ENCODE data around the gene CYBRD1.

The CYBRD1 gene

GRCh38 chr2:171547256-171547655, 25.0 kb downstream of the CYBRD1 start:
- in situ Hi-C loops (cut with MboI; ENCODE audit: low pct_unique_long_range_greater_than_20kb, low sequenced_read_pairs) = no loop called here
- peak; percentile 54 for DNase-seq

GRCh38 chr2:171547720-171548119, 25.4 kb downstream of the CYBRD1 start:
- no peak for DNase-seq
- in situ Hi-C loops (cut with MboI; ENCODE audit: low pct_unique_long_range_greater_than_20kb, low sequenced_read_pairs) = no loop called here

DNA sequence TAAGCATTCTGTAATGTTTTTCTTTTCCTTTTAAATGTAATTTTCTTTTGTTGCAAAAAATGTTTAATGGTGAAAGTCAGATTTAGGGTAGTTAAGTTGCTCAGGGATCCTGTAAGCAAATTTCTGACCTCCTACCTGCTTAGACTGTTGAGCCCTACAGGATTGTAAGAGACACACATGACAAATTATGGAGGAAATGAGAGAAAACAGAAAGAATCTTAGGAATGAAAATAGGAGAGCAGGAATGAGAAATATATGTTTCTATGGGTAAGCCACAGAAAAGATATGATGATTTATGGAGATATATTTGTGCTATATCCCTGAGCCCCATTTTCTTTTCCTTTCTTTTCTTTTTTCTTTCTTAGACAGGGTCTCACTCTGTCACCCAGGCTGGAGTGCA, 28.3 kb downstream of the CYBRD1 start:
- no peak for DNase-seq
- in situ Hi-C loops (cut with MboI; ENCODE audit: low pct_unique_long_range_greater_than_20kb, low sequenced_read_pairs) = no loop called here

GRCh38 chr2:171551836-171552235, 29.6 kb downstream of the CYBRD1 start:
- no peak for DNase-seq
- in situ Hi-C loops (cut with MboI; ENCODE audit: low pct_unique_long_range_greater_than_20kb, low sequenced_read_pairs) = no loop called here

DNA sequence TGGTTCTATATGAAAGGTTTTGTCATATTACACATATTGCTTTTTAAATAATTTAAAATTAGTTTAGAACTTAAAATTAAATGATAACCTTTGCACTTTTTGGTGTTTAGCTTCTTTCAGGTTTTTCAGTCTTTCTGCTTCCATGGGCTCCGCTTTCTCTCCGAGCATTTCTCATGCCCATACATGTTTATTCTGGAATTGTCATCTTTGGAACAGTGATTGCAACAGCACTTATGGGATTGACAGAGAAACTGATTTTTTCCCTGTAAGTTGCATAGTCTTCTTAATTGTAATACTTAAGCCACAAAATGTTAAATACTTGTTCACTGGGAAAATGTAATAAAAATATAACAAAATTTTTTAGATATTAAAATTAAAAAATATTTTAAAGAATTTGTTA, 31.0 kb downstream of the CYBRD1 start:
- no peak for DNase-seq
- in situ Hi-C loops (cut with MboI; ENCODE audit: low pct_unique_long_range_greater_than_20kb, low sequenced_read_pairs) = no loop called here

- DNase-seq = no peak
- in situ Hi-C loops (cut with MboI; ENCODE audit: low pct_unique_long_range_greater_than_20kb, low sequenced_read_pairs) = no loop called here
These were observed 31.6 kb downstream of the CYBRD1 start for GRCh38 chr2:171553858-171554257.

GRCh38 chr2:171554991-171555615, 32.8 kb downstream of the CYBRD1 start:
- no peak for DNase-seq
- in situ Hi-C loops (cut with MboI; ENCODE audit: low pct_unique_long_range_greater_than_20kb, low sequenced_read_pairs) = no loop called here

- in situ Hi-C loops (cut with MboI; ENCODE audit: low pct_unique_long_range_greater_than_20kb, low sequenced_read_pairs) = no loop called here
- no peak for DNase-seq
These were observed 35.1 kb downstream of the CYBRD1 start for GRCh38 chr2:171557363-171557762.

DNA sequence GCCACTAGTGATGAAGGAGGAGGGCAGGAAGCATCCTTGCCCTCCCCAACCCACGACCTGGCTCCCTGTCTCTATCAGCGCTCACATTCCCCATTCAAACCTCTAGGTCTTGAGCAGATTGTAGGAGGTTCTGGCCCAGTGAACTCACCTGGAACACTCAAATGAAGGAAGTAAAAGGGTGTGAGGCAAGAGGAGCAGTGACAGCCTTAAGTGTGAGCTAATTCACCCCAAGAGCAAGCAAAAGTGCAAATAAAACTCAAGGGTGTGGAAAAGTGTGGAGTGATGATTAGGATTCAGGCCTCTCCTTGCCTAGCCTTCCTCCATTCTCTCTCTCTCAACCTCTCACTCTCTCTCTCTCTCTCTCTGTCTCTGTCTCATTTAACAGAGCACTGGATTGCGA, 41.0 kb downstream of the CYBRD1 start:
- no peak for DNase-seq
- in situ Hi-C loops (cut with MboI; ENCODE audit: low pct_unique_long_range_greater_than_20kb, low sequenced_read_pairs) = no loop called here

GRCh38 chr2:171564463-171564862, 42.2 kb downstream of the CYBRD1 start:
- DNase-seq = no peak
- in situ Hi-C loops (cut with MboI; ENCODE audit: low pct_unique_long_range_greater_than_20kb, low sequenced_read_pairs) = no loop called here

- in situ Hi-C loops (cut with MboI; ENCODE audit: low pct_unique_long_range_greater_than_20kb, low sequenced_read_pairs) = no loop called here
- no peak for DNase-seq
These were observed 43.8 kb downstream of the CYBRD1 start for GRCh38 chr2:171566057-171566456.

- no peak for DNase-seq
These were observed 44.5 kb downstream of the CYBRD1 start for GRCh38 chr2:171566753-171567152.

GRCh38 chr2:171568089-171568488, 45.8 kb downstream of the CYBRD1 start:
- no peak for DNase-seq
- in situ Hi-C loops (cut with MboI; ENCODE audit: low pct_unique_long_range_greater_than_20kb, low sequenced_read_pairs) = no loop called here

More at GRCh38 chr2:171566753-171567152, 44.5 kb downstream of the CYBRD1 start:
- in situ Hi-C loops (cut with MboI; ENCODE audit: low pct_unique_long_range_greater_than_20kb, low sequenced_read_pairs) = no loop called here

- in situ Hi-C loops (cut with MboI; ENCODE audit: low pct_unique_long_range_greater_than_20kb, low sequenced_read_pairs) = no loop called here
These were observed 49.4 kb downstream of the CYBRD1 start for GRCh38 chr2:171571721-171572120.

GRCh38 chr2:171574149-171574795, 52.0 kb downstream of the CYBRD1 start:
- in situ Hi-C loops (cut with MboI; ENCODE audit: low pct_unique_long_range_greater_than_20kb, low sequenced_read_pairs) = no loop called here
- DNase-seq = peak; percentile 90

More at GRCh38 chr2:171571721-171572120, 49.4 kb downstream of the CYBRD1 start:
- DNase-seq = no peak

DNA sequence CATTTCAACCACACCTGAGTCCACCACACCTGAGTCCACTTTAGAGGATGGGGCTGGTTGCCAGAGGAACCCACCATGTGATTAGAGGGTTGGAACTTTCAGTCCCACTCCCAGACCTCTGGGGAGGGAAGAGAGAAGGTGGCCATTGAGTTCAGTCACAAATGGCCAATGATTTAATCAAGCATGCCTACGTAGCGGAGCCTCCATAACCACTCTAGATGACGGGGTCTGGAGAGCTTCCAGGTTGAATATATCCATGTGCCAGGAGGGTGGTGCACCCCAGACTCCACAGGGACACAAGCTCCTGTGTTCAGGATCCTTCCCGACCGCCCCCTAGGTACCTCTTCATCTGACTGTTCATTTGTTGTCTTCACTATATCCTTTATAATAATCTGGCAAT, 53.3 kb downstream of the CYBRD1 start:
- DNase-seq = no peak
- in situ Hi-C loops (cut with MboI; ENCODE audit: low pct_unique_long_range_greater_than_20kb, low sequenced_read_pairs) = loop anchor here (25.0 kb wide), 1 partner anchor 537 kb away; the partner anchor contains the start of gene DLX2

GRCh38 chr2:171578127-171578803, 56.0 kb downstream of the CYBRD1 start:
- in situ Hi-C loops (cut with MboI; ENCODE audit: low pct_unique_long_range_greater_than_20kb, low sequenced_read_pairs) = loop anchor here (25.0 kb wide), 1 partner anchor 534 kb away; the partner anchor contains the start of gene DLX2
- no peak for DNase-seq

DNA sequence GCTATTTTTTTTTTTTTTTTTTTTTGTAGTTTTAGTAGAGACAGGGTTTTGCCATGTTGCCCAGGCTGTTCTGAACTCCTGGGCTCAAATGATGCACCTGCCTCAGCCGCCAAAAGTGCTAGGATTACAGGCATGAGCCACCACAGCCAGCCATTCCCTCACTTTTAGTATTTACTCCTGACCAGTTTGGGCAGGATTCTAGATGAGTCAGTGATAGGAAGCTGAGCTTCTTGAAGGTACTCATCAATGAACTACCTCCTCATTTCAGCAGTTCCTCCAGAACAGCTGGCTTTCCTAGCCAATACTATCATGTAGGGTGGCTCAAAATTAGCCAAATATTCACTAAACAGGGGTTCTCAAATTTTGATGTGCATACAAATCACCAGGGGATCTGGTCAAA, 57.2 kb downstream of the CYBRD1 start:
- in situ Hi-C loops (cut with MboI; ENCODE audit: low pct_unique_long_range_greater_than_20kb, low sequenced_read_pairs) = loop anchor here (25.0 kb wide), 1 partner anchor 533 kb away; the partner anchor contains the start of gene DLX2

DNA sequence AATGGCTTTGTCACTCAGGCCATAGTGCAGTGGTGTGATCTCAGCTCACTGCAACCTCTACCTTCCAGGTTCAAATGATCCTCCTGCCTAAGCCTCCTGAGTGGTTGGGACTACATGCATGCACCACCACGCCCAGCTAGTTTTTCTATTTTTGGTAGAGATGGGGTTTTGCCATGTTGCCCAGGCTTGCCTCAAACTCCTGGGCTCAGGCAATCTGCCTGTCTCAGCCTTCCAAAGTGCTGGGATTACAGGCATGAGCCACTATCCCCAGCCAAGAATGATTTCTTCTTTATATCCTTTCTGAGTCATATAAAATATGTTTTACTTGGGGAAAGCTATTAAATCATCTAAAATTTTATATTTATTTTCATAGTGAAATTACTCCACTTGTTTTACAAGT, 61.3 kb downstream of the CYBRD1 start:
- in situ Hi-C loops (cut with MboI; ENCODE audit: low pct_unique_long_range_greater_than_20kb, low sequenced_read_pairs) = loop anchor here (25.0 kb wide), 1 partner anchor 529 kb away; the partner anchor contains the start of gene DLX2
- DNase-seq = no peak

More for the DNA sequence above, 57.2 kb downstream of the CYBRD1 start:
- DNase-seq = no peak

DNA sequence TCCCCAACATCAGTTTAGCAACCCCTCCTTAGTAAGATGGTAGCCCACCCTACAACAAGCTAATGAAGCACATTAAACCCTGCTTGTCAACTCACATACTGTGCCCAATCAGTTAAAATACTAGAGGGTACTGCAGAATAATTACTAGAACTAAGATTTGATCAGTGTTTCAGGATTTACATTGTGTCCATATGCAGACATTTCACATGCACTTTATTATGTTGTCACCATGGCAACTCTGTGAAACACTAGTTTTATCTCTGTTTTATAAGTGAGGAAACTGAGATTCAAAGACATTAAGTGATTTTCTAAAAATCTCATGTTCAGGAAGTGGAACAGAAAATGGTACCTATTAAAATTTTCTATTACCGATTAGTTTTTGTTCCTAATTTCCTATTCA, 61.7 kb downstream of the CYBRD1 start:
- in situ Hi-C loops (cut with MboI; ENCODE audit: low pct_unique_long_range_greater_than_20kb, low sequenced_read_pairs) = loop anchor here (25.0 kb wide), 1 partner anchor 528 kb away; the partner anchor contains the start of gene DLX2
- DNase-seq = no peak
